GM12878 (cell line): ENCODE results near the gene FCHSD2. TPM values are rescaled to one million over a fixed set of nuclear protein-coding genes. Genes with fewer than 3 reads are reported as not detected.

ENCODE experiments used
- ATAC-seq: fragments of 200-7000 bp; cut with Tn5 transposase; 3 replicates; pipeline ENCODE4 v1.9.1; 2020; ENCODE audit warnings: mild to moderate bottlenecking, moderate library complexity
- BruUV-seq: library from RNA; stranded (reverse); fragments of 400-500 nt; replicated peaks from 2 replicates; lab custom pipeline; 2021; lab: Mats Ljungman, UMichigan
- CTCF ChIA-PET: fragments of 300-600 bp; sonication (Branson Sonifier 250); formaldehyde crosslinking; extraction: SDS; loops from one replicate; lab custom pipeline; 2021; ENCODE audit warnings: inconsistent platforms; lab: Yijun Ruan, JAX
- POLR2A ChIA-PET: fragments of 350-600 bp; formaldehyde crosslinking; extraction: SDS; loops from one replicate; lab custom pipeline; 2021; ENCODE audit warnings: inconsistent platforms; lab: Charles Lee
- RAD21 ChIA-PET: fragments of 300-600 bp; sonication (Branson Sonifier 250); formaldehyde crosslinking; loops from one replicate; lab custom pipeline; 2023; ENCODE audit warnings: antibody characterized with exemption; ENCODE audit not compliant: unreplicated experiment; lab: Charles Lee
- SMC1A ChIA-PET: fragments of 300-600 bp; sonication (Branson Sonifier 250); formaldehyde crosslinking; loops from one replicate; lab custom pipeline; 2023; ENCODE audit not compliant: unreplicated experiment, uncharacterized antibody; lab: Charles Lee
- DNase-seq: peaks from one replicate; pipeline ENCODE4 v3.0.0-alpha.2; 2011; ENCODE audit warnings: low read depth, low spot score
- FAIRE-seq: peaks from 3 replicates; lab custom pipeline; 2011; peaks lifted over from hg19 to GRCh38; lab: Jason Lieb, UNC
- H2AFZ ChIP-seq: 2 replicates; pipeline ENCODE4 v1.6.0; 2011; ENCODE audit warnings: low read depth, low read length, control low read depth; ENCODE audit not compliant: control insufficient read depth
- H3K27ac ChIP-seq: 2 replicates; pipeline ENCODE4 v1.5.1; 2011; ENCODE audit warnings: control low read depth; ENCODE audit not compliant: control insufficient read depth, insufficient read depth
- H3K27me3 ChIP-seq, 2 experiments: replicated peaks in 1 of 2; 2 replicates each; pipeline versions ENCODE4 v1.6.0 to v1.6.1; 2011; ENCODE audit warnings: low read length in 1 of 2; ENCODE audit not compliant: control insufficient read depth in 2 of 2, insufficient read depth in 2 of 2
- H3K36me3 ChIP-seq, 2 experiments: 2 replicates each; pipeline ENCODE4 v1.5.1; 2011; ENCODE audit warnings: low read length in 1 of 2; ENCODE audit not compliant: control insufficient read depth in 2 of 2, insufficient read depth in 2 of 2
- H3K4me1 ChIP-seq: 2 replicates; pipeline ENCODE4 v1.6.1; 2011; ENCODE audit warnings: mild to moderate bottlenecking, low read length, moderate library complexity, mixed read lengths; ENCODE audit not compliant: control insufficient read depth, insufficient read depth
- H3K4me2 ChIP-seq: 2 replicates; pipeline ENCODE4 v1.6.0; 2011; ENCODE audit warnings: control low read depth; ENCODE audit not compliant: control insufficient read depth, insufficient read depth
- H3K4me3 ChIP-seq: fragments of 200-600 bp; sonication (generic); 2 replicates; pipeline ENCODE4 v1.5.1; 2016
- H3K79me2 ChIP-seq: 2 replicates; pipeline ENCODE4 v1.6.0; 2011; ENCODE audit warnings: low read length; ENCODE audit not compliant: control insufficient read depth, insufficient read depth
- H3K9ac ChIP-seq: 2 replicates; pipeline ENCODE4 v1.8.0; 2011; ENCODE audit warnings: low read length, control low read depth, mixed read lengths; ENCODE audit not compliant: control insufficient read depth, insufficient read depth
- H3K9me3 ChIP-seq: replicated peaks from 3 replicates; pipeline ENCODE4 v1.5.1; 2011; ENCODE audit warnings: mild to moderate bottlenecking, low read length; ENCODE audit not compliant: control insufficient read depth, insufficient read depth
- H4K20me1 ChIP-seq: 2 replicates; pipeline ENCODE4 v1.6.0; 2011; ENCODE audit not compliant: control insufficient read depth, insufficient read depth
- ATF7 ChIP-seq: fragments of 450-650 bp; IDR thresholded peaks from 2 replicates; pipeline ENCODE4 v1.6.1; 2016; ENCODE audit warnings: low read depth, mild to moderate bottlenecking
- CBX5 ChIP-seq: sonication (generic); IDR thresholded peaks from 2 replicates; pipeline ENCODE4 v1.6.1; 2016; ENCODE audit warnings: low read depth, moderate library complexity, mild to moderate bottlenecking, inconsistent platforms
- EP300 ChIP-seq, 2 experiments: fragments of 150-350 bp in 1 of 2; IDR thresholded peaks; 2 replicates each; pipeline ENCODE4 v1.6.1; 2011 to 2012; ENCODE audit warnings: low read depth in 2 of 2, low read length in 2 of 2, borderline replicate concordance in 1 of 2, improper control_type of control experiment in 1 of 2, inconsistent platforms in 1 of 2; ENCODE audit not compliant: control insufficient read depth in 1 of 2
- FOXK2 ChIP-seq: fragments of 450-650 bp; IDR thresholded peaks from 2 replicates; pipeline ENCODE4 v1.6.1; 2017; ENCODE audit warnings: mild to moderate bottlenecking, moderate library complexity
- KDM1A ChIP-seq: fragments of 200-600 bp; sonication (generic); IDR thresholded peaks from 2 replicates; pipeline ENCODE4 v1.6.1; 2016; ENCODE audit warnings: borderline replicate concordance
- NFXL1 ChIP-seq: fragments of 450-650 bp; IDR thresholded peaks from 2 replicates; pipeline ENCODE4 v1.6.1; 2017; ENCODE audit warnings: antibody characterized with exemption, mild to moderate bottlenecking, borderline replicate concordance
- POLR2AphosphoS2 ChIP-seq: IDR thresholded peaks from 2 replicates; pipeline ENCODE4 v1.6.1; 2011; ENCODE audit warnings: low read depth, mild to moderate bottlenecking, low read length, improper control_type of control experiment, moderate library complexity
- RB1 ChIP-seq: fragments of 450-650 bp; formaldehyde crosslinking; IDR thresholded peaks from 2 replicates; pipeline ENCODE4 v1.6.1; 2017; ENCODE audit warnings: mild to moderate bottlenecking, borderline replicate concordance
- ZBED1 ChIP-seq: IDR thresholded peaks from 2 replicates; pipeline ENCODE4 v1.6.1; 2016; ENCODE audit warnings: borderline replicate concordance
- ZNF24 ChIP-seq: fragments of 450-650 bp; IDR thresholded peaks from 2 replicates; pipeline ENCODE4 v1.6.1; 2017; ENCODE audit warnings: antibody characterized with exemption, mild to moderate bottlenecking
- ZSCAN29 ChIP-seq: fragments of 450-650 bp; IDR thresholded peaks from 2 replicates; pipeline ENCODE4 v1.6.1; 2017; ENCODE audit warnings: mild to moderate bottlenecking, moderate library complexity
- WGBS: methylation state at CpG from one replicate; pipeline ENCODE4 v1.1.6; 2016; ENCODE audit warnings: low lambda C conversion rate; ENCODE audit not compliant: insufficient replicate concordance, insufficient coverage; ENCODE audit errors: missing lambda C conversion rate; 5-methylcytosine and 5-hydroxymethylcytosine counted together
- in situ Hi-C: fragments of 300-500 bp; cut with MboI; formaldehyde crosslinking; loops from 9 replicates; pipeline ENCODE4 v1.14.3; 2018; ENCODE audit warnings: mixed read lengths
- intact Hi-C: fragments of 100-400 bp; cut with micrococcal nuclease; formaldehyde crosslinking; loops from one replicate; pipeline ENCODE4 v1.14.2; 2022; ENCODE audit not compliant: unreplicated experiment
- polyA plus RNA-seq, 11 experiments: library from polyadenylated mRNA; depleted of rRNA in 4 of 11; unstranded in 6 of 11; stranded (reverse) in 5 of 11; fragments of >200 nt; fragmentation: Nextera tagmentation in 4 of 11; fragmentation: Illumina TruSeq in 1 of 11; extraction: Ambion mirVana in 4 of 11; extraction: Trizol in 1 of 11; gene quantifications; 1 replicate in 1 of 11; 2 replicates in 10 of 11; pipeline versions ENCODE4 v1.2.1 to v1.2.3, GENCODE V29; 2011 to 2016; ENCODE audit warnings: inconsistent platforms in 2 of 11, missing spikeins in 2 of 11, low read depth in 1 of 11
- total RNA-seq, 4 experiments: library from RNA; depleted of rRNA in 3 of 4; stranded (reverse); fragments of >200 nt in 3 of 4; fragmentation: Illumina TruSeq in 1 of 4; extraction: Trizol in 1 of 4; gene quantifications; 2 replicates each; pipeline versions ENCODE4 v1.2.1 to v1.2.3, GENCODE V29; 2013 to 2021
- TF ChIP-seq, protein P1 (sequence below): IDR thresholded peaks from 2 replicates; pipeline ENCODE4 v1.6.1; 2011; ENCODE audit warnings: mild to moderate bottlenecking, low read depth, low read length, moderate library complexity; ENCODE audit not compliant: insufficient replicate concordance
- TF ChIP-seq, protein P2 (sequence below): IDR thresholded peaks from 2 replicates; pipeline ENCODE4 v1.6.1; 2012; ENCODE audit warnings: improper control_type of control experiment, low read depth, low read length; ENCODE audit not compliant: insufficient replicate concordance
- TF ChIP-seq, protein P3 (sequence below): IDR thresholded peaks from 2 replicates; pipeline ENCODE4 v1.6.1; 2011; ENCODE audit warnings: low read depth, low read length, improper control_type of control experiment, borderline replicate concordance
- TF ChIP-seq, protein P4 (sequence below): IDR thresholded peaks from 2 replicates; pipeline ENCODE4 v1.6.1; 2011; ENCODE audit warnings: borderline replicate concordance, low read depth, mild to moderate bottlenecking, moderate library complexity, low read length; ENCODE audit not compliant: insufficient read depth, poor library complexity, severe bottlenecking

Gene FCHSD2
- total and polyA plus RNA-seq, 10 of the 15 experiments (the other 5 are each of a cell fraction or from before 2014, with no cell fraction given): 13.2 to 89.8 (median 47.8) TPM

DNA sequence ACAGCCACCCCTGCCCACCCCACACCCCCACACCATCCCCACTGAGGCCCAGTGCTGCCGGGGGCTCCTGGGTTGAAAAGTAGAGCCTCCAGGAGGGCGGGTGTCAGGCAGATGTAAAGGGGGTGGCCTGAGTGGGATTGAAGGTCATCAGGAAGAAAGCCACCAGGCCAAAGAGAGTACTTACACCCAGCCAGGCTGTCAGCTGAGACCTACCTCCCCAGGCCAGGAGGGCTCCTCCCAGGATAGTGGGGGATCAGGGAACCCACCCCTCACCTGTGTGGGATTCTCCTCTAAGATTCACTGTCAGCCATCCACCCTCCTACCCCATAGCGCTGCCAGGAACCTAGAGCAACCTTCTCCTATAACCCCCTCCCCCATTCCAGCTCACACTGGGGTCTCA, 17.2 kb upstream of the FCHSD2 start:
- H3K9me3 ChIP-seq: no peaks in the 10 kb centered on the region; the same call in 2 of the 3 replicates
- POLR2A ChIA-PET: interaction anchor here (0.6 to 14.7 kb wide), 7 partner anchors 8 to 343 kb away, joined by 3 to 384 read pairs (median 4); partner anchors contain the start of gene FCHSD2
- in situ Hi-C loops: no loop called here
- CTCF ChIA-PET: interaction anchor here (1.3 to 11.0 kb wide), 5 partner anchors 12 to 328 kb away, joined by 5 to 77 read pairs (median 56); partner anchors contain the start of gene FCHSD2
- H3K36me3 ChIP-seq: no peaks in the 10 kb centered on the region
- peak overlapping the region; percentile 80 for H3K9ac ChIP-seq
- intact Hi-C loops: loop anchor here (10.0 kb wide), 1 partner anchor 414 kb away; no protein-coding TSS in a partner anchor
- no peaks in the 10 kb centered on the region for H4K20me1 ChIP-seq
- H2AFZ ChIP-seq: no peak overlapping the region
- SMC1A ChIA-PET: interaction anchor here (0.7 to 37.3 kb wide), 3 partner anchors 9 to 288 kb away, joined by 3 to 926 read pairs (median 926); partner anchors contain the start of gene FCHSD2
- BruUV-seq: no TSS peak
- peaks cover 59% of the 10 kb centered on the region for H3K4me1 ChIP-seq
- DNase-seq (no peak), FAIRE-seq (no peak), ATAC-seq (no peak)
- RAD21 ChIA-PET: interaction anchor here (1.2 to 19.6 kb wide), 5 partner anchors 11 to 77 kb away, joined by 3 to 441 read pairs (median 5); partner anchors contain the start of gene FCHSD2
- WGBS: 89% methylated on average over 3 of the region's 3 CpGs
- H3K27me3 ChIP-seq: no peaks in the 10 kb centered on the region
- peaks cover 40% of the 10 kb centered on the region for H3K79me2 ChIP-seq
- peak overlapping the region; percentile 98 for H3K27ac ChIP-seq
- H3K4me3 ChIP-seq: peak overlapping the region; percentile 69; the same call in 1 of the 2 replicates
- H3K4me2 ChIP-seq: peak overlapping the region; percentile 95
- TF ChIP-seq NFXL1 (no peak), ZNF24 (no peak), ZSCAN29 (no peak), ZBED1 (no peak), POLR2AphosphoS2 (no peak), CBX5 (no peak), FOXK2 (no peak), RB1 (no peak), KDM1A (no peak), EP300 (IDR thresholded peaks at IDR 0.05; ENCODE audit: borderline replicate concordance in 1 of 2, control insufficient read depth in 1 of 2, low read depth in 2 of 2, low read length in 2 of 2) (no peak), ATF7 (no peak)
- TF ChIP-seq, protein P1, sequence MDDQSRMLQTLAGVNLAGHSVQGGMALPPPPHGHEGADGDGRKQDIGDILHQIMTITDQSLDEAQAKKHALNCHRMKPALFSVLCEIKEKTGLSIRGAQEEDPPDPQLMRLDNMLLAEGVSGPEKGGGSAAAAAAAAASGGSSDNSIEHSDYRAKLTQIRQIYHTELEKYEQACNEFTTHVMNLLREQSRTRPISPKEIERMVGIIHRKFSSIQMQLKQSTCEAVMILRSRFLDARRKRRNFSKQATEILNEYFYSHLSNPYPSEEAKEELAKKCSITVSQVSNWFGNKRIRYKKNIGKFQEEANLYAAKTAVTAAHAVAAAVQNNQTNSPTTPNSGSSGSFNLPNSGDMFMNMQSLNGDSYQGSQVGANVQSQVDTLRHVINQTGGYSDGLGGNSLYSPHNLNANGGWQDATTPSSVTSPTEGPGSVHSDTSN: no peak
- TF ChIP-seq, protein P2, sequence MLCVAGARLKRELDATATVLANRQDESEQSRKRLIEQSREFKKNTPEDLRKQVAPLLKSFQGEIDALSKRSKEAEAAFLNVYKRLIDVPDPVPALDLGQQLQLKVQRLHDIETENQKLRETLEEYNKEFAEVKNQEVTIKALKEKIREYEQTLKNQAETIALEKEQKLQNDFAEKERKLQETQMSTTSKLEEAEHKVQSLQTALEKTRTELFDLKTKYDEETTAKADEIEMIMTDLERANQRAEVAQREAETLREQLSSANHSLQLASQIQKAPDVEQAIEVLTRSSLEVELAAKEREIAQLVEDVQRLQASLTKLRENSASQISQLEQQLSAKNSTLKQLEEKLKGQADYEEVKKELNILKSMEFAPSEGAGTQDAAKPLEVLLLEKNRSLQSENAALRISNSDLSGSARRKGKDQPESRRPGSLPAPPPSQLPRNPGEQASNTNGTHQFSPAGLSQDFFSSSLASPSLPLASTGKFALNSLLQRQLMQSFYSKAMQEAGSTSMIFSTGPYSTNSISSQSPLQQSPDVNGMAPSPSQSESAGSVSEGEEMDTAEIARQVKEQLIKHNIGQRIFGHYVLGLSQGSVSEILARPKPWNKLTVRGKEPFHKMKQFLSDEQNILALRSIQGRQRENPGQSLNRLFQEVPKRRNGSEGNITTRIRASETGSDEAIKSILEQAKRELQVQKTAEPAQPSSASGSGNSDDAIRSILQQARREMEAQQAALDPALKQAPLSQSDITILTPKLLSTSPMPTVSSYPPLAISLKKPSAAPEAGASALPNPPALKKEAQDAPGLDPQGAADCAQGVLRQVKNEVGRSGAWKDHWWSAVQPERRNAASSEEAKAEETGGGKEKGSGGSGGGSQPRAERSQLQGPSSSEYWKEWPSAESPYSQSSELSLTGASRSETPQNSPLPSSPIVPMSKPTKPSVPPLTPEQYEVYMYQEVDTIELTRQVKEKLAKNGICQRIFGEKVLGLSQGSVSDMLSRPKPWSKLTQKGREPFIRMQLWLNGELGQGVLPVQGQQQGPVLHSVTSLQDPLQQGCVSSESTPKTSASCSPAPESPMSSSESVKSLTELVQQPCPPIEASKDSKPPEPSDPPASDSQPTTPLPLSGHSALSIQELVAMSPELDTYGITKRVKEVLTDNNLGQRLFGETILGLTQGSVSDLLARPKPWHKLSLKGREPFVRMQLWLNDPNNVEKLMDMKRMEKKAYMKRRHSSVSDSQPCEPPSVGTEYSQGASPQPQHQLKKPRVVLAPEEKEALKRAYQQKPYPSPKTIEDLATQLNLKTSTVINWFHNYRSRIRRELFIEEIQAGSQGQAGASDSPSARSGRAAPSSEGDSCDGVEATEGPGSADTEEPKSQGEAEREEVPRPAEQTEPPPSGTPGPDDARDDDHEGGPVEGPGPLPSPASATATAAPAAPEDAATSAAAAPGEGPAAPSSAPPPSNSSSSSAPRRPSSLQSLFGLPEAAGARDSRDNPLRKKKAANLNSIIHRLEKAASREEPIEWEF: no peak
- TF ChIP-seq, protein P3, sequence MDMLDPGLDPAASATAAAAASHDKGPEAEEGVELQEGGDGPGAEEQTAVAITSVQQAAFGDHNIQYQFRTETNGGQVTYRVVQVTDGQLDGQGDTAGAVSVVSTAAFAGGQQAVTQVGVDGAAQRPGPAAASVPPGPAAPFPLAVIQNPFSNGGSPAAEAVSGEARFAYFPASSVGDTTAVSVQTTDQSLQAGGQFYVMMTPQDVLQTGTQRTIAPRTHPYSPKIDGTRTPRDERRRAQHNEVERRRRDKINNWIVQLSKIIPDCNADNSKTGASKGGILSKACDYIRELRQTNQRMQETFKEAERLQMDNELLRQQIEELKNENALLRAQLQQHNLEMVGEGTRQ: no peak
- TF ChIP-seq, protein P4, sequence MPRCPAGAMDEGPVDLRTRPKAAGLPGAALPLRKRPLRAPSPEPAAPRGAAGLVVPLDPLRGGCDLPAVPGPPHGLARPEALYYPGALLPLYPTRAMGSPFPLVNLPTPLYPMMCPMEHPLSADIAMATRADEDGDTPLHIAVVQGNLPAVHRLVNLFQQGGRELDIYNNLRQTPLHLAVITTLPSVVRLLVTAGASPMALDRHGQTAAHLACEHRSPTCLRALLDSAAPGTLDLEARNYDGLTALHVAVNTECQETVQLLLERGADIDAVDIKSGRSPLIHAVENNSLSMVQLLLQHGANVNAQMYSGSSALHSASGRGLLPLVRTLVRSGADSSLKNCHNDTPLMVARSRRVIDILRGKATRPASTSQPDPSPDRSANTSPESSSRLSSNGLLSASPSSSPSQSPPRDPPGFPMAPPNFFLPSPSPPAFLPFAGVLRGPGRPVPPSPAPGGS: no peak
